Peyer's patch (tissue), 4 donors: Measurements from ENCODE around the gene FAAP100. TPM values are rescaled to one million over a fixed set of nuclear protein-coding genes. Genes with fewer than 3 reads are reported as not detected.

Source experiments
- DNase-seq, 3 donors: peaks; one replicate each; pipeline ENCODE4 v3.0.0-alpha.2; 2017 to 2019
- H3K27ac ChIP-seq, 4 donors: fragments of 200-600 bp; sonication (generic); one replicate each; pipeline ENCODE4 v1.5.1; 2016 to 2019
- H3K27me3 ChIP-seq, 2 donors: fragments of 200-600 bp; sonication (generic); one replicate each; pipeline ENCODE4 v1.5.1; 2019
- H3K36me3 ChIP-seq, 3 donors: fragments of 200-600 bp; sonication (generic); one replicate each; pipeline ENCODE4 v1.5.1; 2016 to 2019
- H3K4me1 ChIP-seq, 4 donors: fragments of 200-600 bp; sonication (generic); one replicate each; pipeline ENCODE4 v1.5.1; 2016 to 2019
- H3K4me3 ChIP-seq, 4 donors: fragments of 200-600 bp; sonication (generic); 1 replicate in 3 of 4; 2 replicates in 1 of 4; pipeline ENCODE4 v1.5.1; 2016 to 2019; ENCODE audit warnings: mild to moderate bottlenecking in 1 of 4
- H3K9me3 ChIP-seq, 4 donors: fragments of 200-600 bp; sonication (generic); one replicate each; pipeline ENCODE4 v1.5.1; 2016 to 2019; ENCODE audit warnings: mild to moderate bottlenecking in 1 of 4
- CTCF ChIP-seq, 6 experiments: fragments of 450-650 bp in 4 of 6; fragments of 200-600 bp in 2 of 6; sonication (generic) in 1 of 6; IDR thresholded peaks; one replicate each; pipeline ENCODE4 v1.5.1; 2017 to 2019; ENCODE audit warnings: antibody characterized with exemption in 6 of 6, mild to moderate bottlenecking in 3 of 6, moderate library complexity in 1 of 6
- POLR2A ChIP-seq, 2 donors: fragments of 450-650 bp; IDR thresholded peaks; one replicate each; pipeline ENCODE4 v1.5.1; 2017; ENCODE audit warnings: antibody characterized with exemption in 2 of 2, mild to moderate bottlenecking in 2 of 2, moderate library complexity in 2 of 2
- total RNA-seq, 4 donors: library from RNA; depleted of rRNA; stranded (reverse); fragments of >200 nt; gene quantifications; one replicate each; pipeline ENCODE4 v1.1.0, GENCODE V29; 2016

FAAP100 gene
- total RNA-seq, 4 donors from 2014 or later, result 38.2 to 66.9 (median 52.2) TPM

DNA sequence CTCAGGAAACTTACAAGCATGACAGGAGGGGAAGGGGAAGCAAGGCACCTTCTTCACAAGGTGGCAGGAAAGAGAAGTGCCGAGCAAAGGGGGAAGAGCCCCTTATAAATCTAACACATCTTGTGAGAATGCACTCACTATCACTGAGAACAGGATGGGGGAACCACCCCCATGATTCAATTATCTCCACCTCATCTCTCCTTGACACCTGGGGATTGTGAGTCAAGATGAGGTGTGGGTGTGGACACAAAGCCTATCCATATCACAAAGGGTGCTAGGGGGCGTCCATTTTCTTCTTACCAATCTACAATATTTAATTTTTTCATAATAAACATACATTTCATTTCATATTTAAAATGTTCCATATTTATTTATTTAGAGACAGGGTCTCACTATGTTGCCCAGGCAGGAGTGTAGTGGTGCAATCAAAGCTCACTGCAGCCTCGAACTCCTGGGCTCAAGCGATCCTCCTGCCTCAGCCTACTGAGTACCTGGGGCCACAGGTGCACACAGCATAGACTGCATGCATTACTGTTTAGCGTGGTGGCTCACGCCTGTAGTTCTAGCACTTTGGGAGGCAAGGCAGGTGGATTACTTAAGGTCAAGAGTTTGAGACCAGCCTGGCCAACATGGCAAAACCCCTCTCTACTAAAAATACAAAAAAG lies 26.5 kb upstream of the FAAP100 start:
- no peak for DNase-seq
- no peaks in the 10 kb centered on the region for H3K4me1 ChIP-seq
- H3K9me3 ChIP-seq, result no peaks in the 10 kb centered on the region
- H3K36me3 ChIP-seq, result peaks cover 0 to 63% (median 0%) of the 10 kb centered on the region in 3 donors
- no peak for TF ChIP-seq POLR2A (IDR thresholded peaks at IDR 0.05)
- no peak for TF ChIP-seq CTCF (IDR thresholded peaks at IDR 0.05)
- no peak overlapping the region for H3K27ac ChIP-seq
- no peak overlapping the region for H3K4me3 ChIP-seq
- H3K27me3 ChIP-seq, result no peaks in the 10 kb centered on the region

GRCh38 chr17:81578038-81578441 lies 25.9 kb upstream of the FAAP100 start:
- DNase-seq, result no peak
- no peak for TF ChIP-seq POLR2A (IDR thresholded peaks at IDR 0.05)
- TF ChIP-seq CTCF (IDR thresholded peaks at IDR 0.05), result no peak
- no peaks in the 10 kb centered on the region for H3K9me3 ChIP-seq
- H3K36me3 ChIP-seq, result peaks cover 0 to 63% (median 0%) of the 10 kb centered on the region in 3 donors
- no peak overlapping the region for H3K27ac ChIP-seq
- no peak overlapping the region for H3K4me3 ChIP-seq
- H3K4me1 ChIP-seq, result no peaks in the 10 kb centered on the region
- no peaks in the 10 kb centered on the region for H3K27me3 ChIP-seq

GRCh38 chr17:81577278-81578000 lies 25.3 kb upstream of the FAAP100 start:
- Histone ChIP-seq H3K27me3 (no peaks in the 10 kb centered on the region), H3K4me3 (no peak overlapping the region), H3K27ac (no peak overlapping the region), H3K36me3 (peaks cover 0 to 61% (median 0%) of the 10 kb centered on the region in 3 donors), H3K4me1 (no peaks in the 10 kb centered on the region), H3K9me3 (no peaks in the 10 kb centered on the region)
- TF ChIP-seq CTCF (IDR thresholded peaks at IDR 0.05) (no peak), POLR2A (IDR thresholded peaks at IDR 0.05) (no peak)
- no peak for DNase-seq

DNA sequence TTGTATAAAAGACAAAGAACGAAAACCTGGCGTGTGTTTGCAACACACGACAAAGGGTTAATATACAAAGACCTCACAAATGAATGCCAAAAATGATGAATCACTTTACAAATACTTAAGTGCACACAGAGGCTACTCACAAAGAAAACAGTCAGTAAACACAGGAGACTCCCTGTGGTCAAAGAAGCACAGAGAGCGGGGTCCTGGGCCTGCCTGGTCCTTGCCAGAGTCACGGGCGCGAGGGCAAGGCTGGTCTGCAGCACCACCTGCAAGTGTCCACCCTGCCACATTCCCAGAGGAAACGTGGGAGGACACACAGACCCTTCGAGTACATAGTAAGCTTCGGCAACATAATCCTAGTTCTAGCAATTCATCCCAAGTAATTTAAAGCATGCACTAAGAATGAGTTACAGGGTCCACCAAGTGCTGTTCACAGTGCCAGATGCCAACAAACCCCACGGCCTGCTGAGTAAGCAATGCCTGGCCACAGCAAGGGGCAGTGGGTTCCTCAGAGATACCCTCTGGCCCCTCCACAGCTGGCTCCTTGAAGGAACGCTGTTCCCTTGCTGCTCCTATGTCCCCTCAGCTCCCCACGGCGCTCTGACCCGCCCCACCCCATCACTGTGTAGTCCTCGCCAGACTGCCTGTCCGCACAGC lies 24.6 kb upstream of the FAAP100 start:
- no peak for TF ChIP-seq CTCF (IDR thresholded peaks at IDR 0.05)
- no peak for TF ChIP-seq POLR2A (IDR thresholded peaks at IDR 0.05)
- no peaks in the 10 kb centered on the region for H3K27me3 ChIP-seq
- no peak for DNase-seq
- H3K9me3 ChIP-seq, result no peaks in the 10 kb centered on the region
- peaks cover 0 to 62% (median 0%) of the 10 kb centered on the region in 3 donors for H3K36me3 ChIP-seq
- no peak overlapping the region for H3K4me3 ChIP-seq
- no peaks in the 10 kb centered on the region for H3K4me1 ChIP-seq
- no peak overlapping the region for H3K27ac ChIP-seq

DNA sequence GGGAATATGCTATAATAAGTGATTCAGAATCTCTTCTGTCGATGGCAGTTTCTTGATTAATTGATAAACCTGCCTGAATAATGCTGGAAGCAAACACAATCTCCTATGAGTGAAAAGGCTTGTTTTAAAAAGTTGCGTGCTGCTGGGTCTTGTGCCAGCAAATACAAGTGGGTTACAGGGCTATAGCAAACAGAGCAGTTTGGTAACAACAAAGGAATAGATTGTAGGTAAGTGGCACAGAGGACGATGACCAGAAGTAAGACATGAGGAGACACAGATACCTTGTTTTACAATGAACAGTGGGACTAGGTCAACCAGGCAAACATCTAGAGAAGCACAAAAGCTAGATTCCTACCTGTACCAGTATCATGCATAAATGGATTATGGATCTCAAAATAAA lies 23.7 kb upstream of the FAAP100 start:
- Histone ChIP-seq H3K4me1 (no peaks in the 10 kb centered on the region), H3K9me3 (no peaks in the 10 kb centered on the region), H3K36me3 (peaks cover 0 to 66% (median 0%) of the 10 kb centered on the region in 3 donors), H3K4me3 (no peak overlapping the region), H3K27ac (no peak overlapping the region), H3K27me3 (no peaks in the 10 kb centered on the region)
- no peak for DNase-seq
- no peak for TF ChIP-seq POLR2A (IDR thresholded peaks at IDR 0.05)
- no peak for TF ChIP-seq CTCF (IDR thresholded peaks at IDR 0.05)
